ENCODE measurements around the gene YY1. TPM values are rescaled to one million over a fixed set of nuclear protein-coding genes. Genes with fewer than 3 reads are reported as not detected.

The YY1 gene
- total and polyA plus RNA-seq, 2 of the 4 experiments (the other 2 are of a cell fraction): 21.7 to 29.9 TPM

- in situ Hi-C loops (cut with MboI; ENCODE audit: low sequenced_read_pairs): no loop called here
- Histone ChIP-seq H3K4me3 (ENCODE audit: insufficient read depth, low read depth, low read length) (peak overlapping the region; percentile 95), H4K20me1 (ENCODE audit: insufficient read depth, low read length) (no peaks in the 10 kb centered on the region), H3K9me1 (ENCODE audit: insufficient read depth, low read length) (no peaks in the 10 kb centered on the region), H3K27me3 (ENCODE audit: control insufficient read depth, insufficient read depth, low read length) (no peaks in the 10 kb centered on the region), H3K18ac (ENCODE audit: low read depth, low read length) (no peak overlapping the region; the same call in 1 of the 2 replicates), H4K8ac (ENCODE audit: low read depth in 2 of 2, low read length in 2 of 2) (peak overlapping the region; percentile 73 to 82; a peak in 3 of 4 replicates), H2BK5ac (ENCODE audit: low read depth, low read length, poor library complexity, severe bottlenecking) (no peak overlapping the region), H3K27ac (ENCODE audit: insufficient read depth, low read length) (peak overlapping the region; percentile 83; the same call in 1 of the 2 replicates), H3K4me1 (ENCODE audit: control insufficient read depth, insufficient read depth, low read length) (peaks cover 7% of the 10 kb centered on the region), H2AK9ac (replicated peaks; ENCODE audit: low read depth, low read length, poor library complexity) (peak overlapping the region; percentile 95), H2BK15ac (ENCODE audit: low read depth, low read length) (no peak overlapping the region), H3K79me1 (ENCODE audit: low read depth in 1 of 2, low read length in 2 of 2) (peaks cover 0 to 18% of the 10 kb centered on the region in 2 experiments; a peak in 3 of 4 replicates), H3K23ac (ENCODE audit: low read depth, low read length) (peak overlapping the region; percentile 7; the same call in 1 of the 2 replicates), H2BK120ac (ENCODE audit: low read depth, low read length) (no peak overlapping the region), H3K56ac (ENCODE audit: extremely low read depth, insufficient read depth, low read length) (no peak overlapping the region), H4K5ac (ENCODE audit: low read depth, low read length) (peak overlapping the region; percentile 95), H3K4ac (ENCODE audit: low read depth, low read length) (peak overlapping the region; percentile 66), H2AK5ac (ENCODE audit: low read depth, low read length) (peak overlapping the region; percentile 35; the same call in 1 of the 2 replicates), H4K91ac (ENCODE audit: insufficient read depth, low read depth, low read length) (peak overlapping the region; percentile 12; the same call in 1 of the 2 replicates), H2BK20ac (ENCODE audit: low read depth, low read length) (no peak overlapping the region), H2AFZ (replicated peaks; ENCODE audit: low read length, poor library complexity) (peak overlapping the region; percentile 96), H3K9me3 (ENCODE audit: control insufficient read depth, insufficient read depth, low read length) (no peaks in the 10 kb centered on the region), H3K36me3 (ENCODE audit: control insufficient read depth, insufficient read depth, low read length) (no peaks in the 10 kb centered on the region), H3K9ac (ENCODE audit: low read depth, low read length) (peak overlapping the region; percentile 78; the same call in 1 of the 2 replicates), H3K4me2 (ENCODE audit: low read depth, low read length) (peak overlapping the region; percentile 97), H3K14ac (replicated peaks; ENCODE audit: low read depth, low read length) (peak overlapping the region; percentile 84; the same call in 1 of the 2 replicates)
- 100% methylated on average over 1 of the region's 15 CpGs; no CpG with 5 or more reads in 1 of the 2 experiments for WGBS, 2 experiments (ENCODE audit: extremely low coverage in 2 of 2, insufficient read length in 1 of 2)
- dilution Hi-C loops (cut with HindIII; ENCODE audit: low sequenced_read_pairs, unreplicated experiment): no loop called here
- BruUV-seq (replicated peaks): no TSS peak
- ChIA-PET POLR2A (ENCODE audit: unreplicated experiment) (no interaction called here), CTCF (no interaction called here)
- intact Hi-C loops (cut with micrococcal nuclease): no loop called here
- TF ChIP-seq MAZ (IDR thresholded peaks at IDR 0.05; ENCODE audit: borderline replicate concordance, low read depth, low read length) (no peak), POLR2A (IDR thresholded peaks at IDR 0.05; ENCODE audit: low read depth, low read length) (no peak), MAFK (IDR thresholded peaks at IDR 0.05; ENCODE audit: low read depth, low read length) (no peak), FOS (IDR thresholded peaks at IDR 0.05; ENCODE audit: low read depth, low read length) (no peak), RAD21 (IDR thresholded peaks at IDR 0.05; ENCODE audit: low read length) (no peak), SMC3 (IDR thresholded peaks at IDR 0.05; ENCODE audit: low read depth, low read length) (no peak), NFE2L2 (IDR thresholded peaks at IDR 0.05; ENCODE audit: low read depth, low read length) (no peak), CEBPB (IDR thresholded peaks at IDR 0.05; ENCODE audit: low read depth, low read length) (no peak), ELK1 (IDR thresholded peaks at IDR 0.05; ENCODE audit: borderline replicate concordance, low read depth, low read length) (no peak), USF2 (IDR thresholded peaks at IDR 0.05; ENCODE audit: low read depth, low read length) (no peak)
- ATAC-seq (ENCODE audit: low read depth): no peak
- no peak for DNase-seq
Measured at GRCh38 chr14:100213587-100213955, 25.4 kb upstream of the YY1 start.
